Liver (tissue), 9 donors: ENCODE results near the gene IPO5. TPM values are rescaled to one million over a fixed set of nuclear protein-coding genes. Genes with fewer than 3 reads are reported as not detected.

Experiments used
- DNase-seq: peaks from one replicate; pipeline ENCODE4 v3.0.0-alpha.2; 2017; ENCODE audit warnings: low spot score
- H3K27ac ChIP-seq, 2 donors: one replicate each; pipeline ENCODE4 v1.7.0; 2013; ENCODE audit warnings: inconsistent platforms in 2 of 2, low read length in 2 of 2, control low read depth in 1 of 2, low read depth in 1 of 2, mild to moderate bottlenecking in 1 of 2
- H3K27me3 ChIP-seq, 4 donors: one replicate each; pipeline versions ENCODE4 v1.6.1 to v1.7.0; 2013; ENCODE audit warnings: low read length in 3 of 4, inconsistent platforms in 1 of 4, mild to moderate bottlenecking in 1 of 4, moderate library complexity in 1 of 4; ENCODE audit not compliant: control insufficient read depth in 4 of 4, insufficient read depth in 4 of 4
- H3K36me3 ChIP-seq, 4 donors: one replicate each; pipeline versions ENCODE4 v1.6.1 to v1.7.0; 2013; ENCODE audit warnings: low read length in 3 of 4, mild to moderate bottlenecking in 3 of 4, low read depth in 1 of 4, moderate library complexity in 1 of 4; ENCODE audit not compliant: control insufficient read depth in 4 of 4, insufficient read depth in 3 of 4
- H3K4me1 ChIP-seq, 4 donors: one replicate each; pipeline versions ENCODE4 v1.6.1 to v1.7.0; 2013; ENCODE audit warnings: low read length in 3 of 4, mild to moderate bottlenecking in 3 of 4, moderate library complexity in 1 of 4; ENCODE audit not compliant: control insufficient read depth in 4 of 4, insufficient read depth in 4 of 4
- H3K4me3 ChIP-seq, 3 donors: one replicate each; pipeline versions ENCODE4 v1.6.1 to v1.7.0; 2013; ENCODE audit warnings: low read length in 3 of 3, control low read depth in 1 of 3, low read depth in 1 of 3, mild to moderate bottlenecking in 1 of 3
- H3K9ac ChIP-seq, 2 donors: one replicate each; pipeline ENCODE4 v1.7.0; 2013; ENCODE audit warnings: low read length in 2 of 2, mild to moderate bottlenecking in 2 of 2, moderate library complexity in 2 of 2, control low read depth in 1 of 2, low read depth in 1 of 2
- H3K9me3 ChIP-seq, 4 donors: one replicate each; pipeline versions ENCODE4 v1.6.1 to v1.7.0; 2013; ENCODE audit warnings: low read length in 3 of 4; ENCODE audit not compliant: control insufficient read depth in 4 of 4
- ATF3 ChIP-seq: IDR thresholded peaks from 2 replicates; pipeline ENCODE4 v1.6.1; 2016; ENCODE audit warnings: antibody characterized with exemption
- CTCF ChIP-seq: fragments of 150-350 bp; IDR thresholded peaks from 2 replicates; pipeline ENCODE4 v1.5.1; 2017; ENCODE audit warnings: improper control_type of control experiment, low read depth, low read length; ENCODE audit not compliant: missing input control
- EGR1 ChIP-seq, 2 donors: IDR thresholded peaks; 2 replicates each; pipeline ENCODE4 v1.6.1; 2016 to 2018; ENCODE audit warnings: antibody characterized with exemption in 2 of 2, low read depth in 2 of 2
- HNF4A ChIP-seq, 2 donors: conservative IDR thresholded peaks; 2 replicates each; pipeline ENCODE4 v1.6.1; 2016; ENCODE audit warnings: antibody characterized with exemption in 2 of 2, mild to moderate bottlenecking in 2 of 2
- NR2F2 ChIP-seq: IDR thresholded peaks from 2 replicates; pipeline ENCODE4 v1.6.1; 2016; ENCODE audit warnings: antibody characterized with exemption
- SP1 ChIP-seq: IDR thresholded peaks from 2 replicates; pipeline ENCODE4 v1.6.1; 2018; ENCODE audit warnings: antibody characterized with exemption, mild to moderate bottlenecking
- YY1 ChIP-seq: IDR thresholded peaks from 2 replicates; pipeline ENCODE4 v1.6.1; 2016; ENCODE audit warnings: antibody characterized with exemption, mild to moderate bottlenecking
- WGBS: extraction: QIAGEN DNeasy Blood & Tissue Kit; methylation state at CpG from one replicate; pipeline ENCODE4 v1.1.7; 2013; 5-methylcytosine and 5-hydroxymethylcytosine counted together
- polyA plus RNA-seq, 2 donors: library from polyadenylated mRNA; stranded (reverse) in 1 of 2; unstranded in 1 of 2; fragments of 200-250 nt in 1 of 2; fragments of >200 nt in 1 of 2; fragmentation: Nextera tagmentation in 1 of 2; extraction: Ambion mirVana in 1 of 2; gene quantifications; one replicate each; pipeline versions ENCODE4 v1.2.1 to v1.2.3, GENCODE V29; 2013 to 2015
- total RNA-seq, 2 donors: library from RNA; depleted of rRNA; stranded (reverse); fragments of >200 nt; gene quantifications; one replicate each; pipeline ENCODE4 v1.2.3, GENCODE V29; 2014
- donor health status: healthy.
- donor health status: healthy.
- donor health status: healthy.
- donor health status: healthy.
- donor health status: healthy.

Gene IPO5
- total and polyA plus RNA-seq, 4 donors: 19.2 to 92.8 (median 46.6) TPM

- under 1% methylated on average over 84 of the region's 84 CpGs for WGBS
- TF ChIP-seq CTCF (no peak), NR2F2 (peak; percentile 54), SP1 (peak; percentile 23)
- no peaks in the 10 kb centered on the region for H3K27me3 ChIP-seq
These were observed 22.6 kb downstream of the IPO5 start for GRCh38 chr13:97975848-97976609.

GRCh38 chr13:97976610-97977521 is 23.4 kb downstream of the IPO5 start:
- DNase-seq: peak; percentile 44
- WGBS: under 1% methylated on average over 79 of the region's 79 CpGs
- peak overlapping the region; percentile 95 for H3K9ac ChIP-seq
- H3K4me1 ChIP-seq: peaks cover 9 to 48% (median 24%) of the 10 kb centered on the region in 4 donors
- peak overlapping the region; percentile 87 to 100 (median 94) for H3K4me3 ChIP-seq
- no peaks in the 10 kb centered on the region for H3K36me3 ChIP-seq
- H3K9me3 ChIP-seq: no peaks in the 10 kb centered on the region
- TF ChIP-seq ATF3 (no peak), YY1 (peak; percentile 76), HNF4A (conservative IDR thresholded peaks at IDR 0.05) (no peak)
- peak overlapping the region; percentile 79 to 94 for H3K27ac ChIP-seq
- H3K27me3 ChIP-seq: no peaks in the 10 kb centered on the region

More at GRCh38 chr13:97975848-97976609, 22.6 kb downstream of the IPO5 start:
- peak overlapping the region; percentile 44 to 100 (median 94) for H3K4me3 ChIP-seq
- H3K9me3 ChIP-seq: no peaks in the 10 kb centered on the region
- DNase-seq: peak; percentile 92
- H3K9ac ChIP-seq: peak overlapping the region; percentile 92 to 95
- peaks cover 9 to 45% (median 23%) of the 10 kb centered on the region in 4 donors for H3K4me1 ChIP-seq
- H3K36me3 ChIP-seq: no peaks in the 10 kb centered on the region
- H3K27ac ChIP-seq: peak overlapping the region; percentile 97 to 98

GRCh38 chr13:97977982-97978381 is 24.5 kb downstream of the IPO5 start:
- Histone ChIP-seq H3K4me1 (peaks cover 9 to 44% (median 24%) of the 10 kb centered on the region in 4 donors), H3K27me3 (no peaks in the 10 kb centered on the region), H3K9me3 (no peaks in the 10 kb centered on the region), H3K9ac (peak overlapping the region in 1 of 2 donors; percentile 95), H3K4me3 (peak overlapping the region in 2 of 3 donors; percentile 94 to 100), H3K36me3 (peaks cover 0 to 3% (median 0%) of the 10 kb centered on the region in 4 donors), H3K27ac (no peak overlapping the region)
- no peak for TF ChIP-seq EGR1 (IDR thresholded peaks at IDR 0.05; ENCODE audit: low read depth in 2 of 2)
- no peak for TF ChIP-seq ATF3
- WGBS: 66% methylated on average over 7 of the region's 7 CpGs
- no peak for DNase-seq
